Activated naive CD8-positive, alpha-beta T cell (primary cell): ENCODE results near the gene DNAH3.
"Not testable (repeated sequence)": the region's sequence is repeated elsewhere in the genome, so short reads cannot be mapped to it uniquely, and the experiment has no call there.

Experiments used
- H3K27ac Mint-ChIP-seq: one replicate; pipeline ENCODE4 v1.8.0; 2021; ENCODE audit warnings: mixed read lengths
- H3K27me3 Mint-ChIP-seq: one replicate; pipeline ENCODE4 v1.8.0; 2021; ENCODE audit warnings: mixed read lengths
- H3K36me3 Mint-ChIP-seq: one replicate; pipeline ENCODE4 v1.8.0; 2021; ENCODE audit warnings: mixed read lengths
- H3K4me1 Mint-ChIP-seq: one replicate; pipeline ENCODE4 v1.8.0; 2021; ENCODE audit warnings: low read depth, mixed read lengths
- H3K4me3 Mint-ChIP-seq: one replicate; pipeline ENCODE4 v1.8.0; 2021; ENCODE audit warnings: mild to moderate bottlenecking, mixed read lengths
- H3K9me3 Mint-ChIP-seq: one replicate; pipeline ENCODE4 v1.8.0; 2021; ENCODE audit warnings: low read depth, mixed read lengths

The DNAH3 gene

DNA sequence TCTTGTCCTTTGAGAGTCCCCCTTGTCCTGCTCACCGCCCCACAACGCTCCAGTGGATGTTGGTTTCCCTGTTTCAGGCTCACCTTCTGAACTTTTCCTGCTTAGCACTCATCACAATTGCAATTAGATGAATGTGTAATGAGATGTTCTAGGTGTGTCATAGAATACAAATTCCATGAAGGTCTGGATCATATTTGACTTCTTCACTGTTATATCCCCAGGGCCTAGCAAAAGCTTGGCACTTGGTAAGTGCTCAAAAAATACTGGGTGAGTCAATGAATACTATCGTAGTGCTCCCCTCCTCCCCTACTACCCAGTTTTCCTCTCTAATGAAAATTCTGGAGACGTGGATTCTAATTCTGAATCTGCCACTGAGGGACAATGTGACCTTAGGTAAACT, 33.1 kb downstream of the DNAH3 start:
- H3K4me1 Mint-ChIP-seq: peaks cover 15% of the 10 kb centered on the region

DNA sequence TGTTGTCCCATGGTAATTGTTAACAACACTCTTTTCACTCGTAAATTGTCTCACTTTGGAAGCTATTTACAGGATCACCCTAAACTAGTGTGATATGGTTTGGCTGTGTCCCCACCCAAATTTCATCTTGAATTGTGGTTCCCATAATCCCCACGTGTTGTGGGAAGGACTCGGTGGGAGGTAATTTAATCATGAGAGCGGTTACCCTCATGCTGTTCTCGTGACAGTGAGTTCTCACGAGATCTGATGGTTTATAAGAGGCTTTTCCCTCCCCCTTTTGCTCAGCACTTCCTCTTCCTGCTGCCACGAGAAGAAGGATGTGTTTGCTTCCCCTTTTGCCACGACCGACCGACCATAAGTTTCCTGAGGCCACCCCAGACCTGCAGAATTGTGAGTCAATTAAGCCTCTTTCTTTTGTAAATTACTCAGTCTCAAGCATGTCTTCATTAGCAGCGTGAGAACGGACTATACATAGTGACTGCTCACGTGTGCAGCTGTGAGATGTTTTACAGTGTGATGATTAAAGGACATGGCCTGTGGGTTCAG, 34.4 kb downstream of the DNAH3 start:
- no peaks in the 10 kb centered on the region for H3K27me3 Mint-ChIP-seq
- peaks cover 3% of the 10 kb centered on the region for H3K9me3 Mint-ChIP-seq
- H3K4me1 Mint-ChIP-seq: peaks cover 15% of the 10 kb centered on the region
- peak overlapping the region; percentile 76 for H3K27ac Mint-ChIP-seq
- H3K36me3 Mint-ChIP-seq: peaks cover 18% of the 10 kb centered on the region
- H3K4me3 Mint-ChIP-seq: peak overlapping the region; percentile 92

More for the DNA sequence above, 33.1 kb downstream of the DNAH3 start:
- Mint-ChIP-seq H3K4me3 (peak overlapping the region; percentile 12), H3K27ac (no peak overlapping the region), H3K27me3 (no peaks in the 10 kb centered on the region), H3K9me3 (peaks cover 3% of the 10 kb centered on the region), H3K36me3 (peaks cover 17% of the 10 kb centered on the region)

DNA sequence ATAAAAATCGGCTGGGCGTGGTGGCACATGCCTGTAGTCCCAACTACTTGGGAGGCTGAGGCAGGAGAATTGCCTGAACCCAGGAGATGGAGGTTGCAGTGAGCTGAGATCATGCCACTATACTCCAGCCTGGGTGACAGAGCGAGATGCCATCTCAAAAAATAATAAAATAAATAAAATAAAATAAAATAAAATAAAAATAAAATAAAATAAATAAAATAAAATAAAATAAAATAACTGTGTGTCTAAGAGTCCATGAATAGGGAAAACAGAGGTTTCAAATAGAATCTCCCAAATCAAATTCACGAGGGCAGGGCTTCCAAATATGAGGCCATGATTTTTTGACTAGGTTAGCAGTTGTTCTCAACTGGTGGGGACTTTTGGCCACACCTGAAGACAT, 35.1 kb downstream of the DNAH3 start:
- not testable (repeated sequence) for H3K4me3 Mint-ChIP-seq, H3K27me3 Mint-ChIP-seq, H3K27ac Mint-ChIP-seq, H3K9me3 Mint-ChIP-seq
- Mint-ChIP-seq H3K4me1 (peaks cover 15% of the 10 kb centered on the region), H3K36me3 (peaks cover 13% of the 10 kb centered on the region)

DNA sequence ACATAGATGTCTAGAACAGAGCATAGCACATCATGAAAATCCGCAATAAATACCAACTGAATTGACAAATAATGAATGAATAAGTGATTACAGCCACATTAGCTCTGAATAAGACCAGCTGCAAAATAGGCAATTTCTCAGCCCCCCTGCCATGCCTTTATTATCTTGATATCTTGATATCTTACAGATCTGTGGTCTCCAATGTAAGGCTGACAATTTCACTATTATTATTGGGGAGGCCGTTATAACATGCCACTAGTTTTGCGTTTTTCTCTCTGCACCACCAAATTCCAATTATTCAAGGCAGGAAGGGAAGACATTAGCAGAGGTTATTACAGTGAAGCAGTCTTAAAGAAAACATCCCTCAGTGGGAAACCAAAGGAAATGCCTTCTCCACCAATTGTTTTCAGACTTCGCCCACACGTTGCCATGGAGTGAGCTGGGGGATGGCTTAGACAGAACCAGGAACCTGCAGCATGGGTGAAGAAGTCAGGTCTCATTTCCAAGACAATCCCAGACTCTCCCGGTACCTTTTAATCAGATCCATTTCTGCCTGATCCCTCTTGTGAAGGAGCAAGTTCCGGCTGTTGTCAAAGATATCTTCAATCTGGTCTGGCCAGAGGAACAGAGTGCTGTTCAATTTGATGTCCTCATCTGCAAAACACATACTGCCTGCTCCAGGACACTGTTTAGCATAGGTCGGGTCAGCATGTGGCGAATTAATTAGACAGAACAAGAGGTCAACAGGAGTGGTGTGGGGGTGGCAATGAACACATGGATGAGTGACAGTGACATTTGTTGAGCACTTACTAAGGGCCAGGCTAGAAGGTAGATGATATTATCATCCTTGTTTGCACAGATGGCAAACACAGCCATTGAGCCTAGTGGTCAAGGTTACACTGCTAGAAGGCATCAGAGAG, 46.4 kb downstream of the DNAH3 start:
- Mint-ChIP-seq H3K36me3 (no peaks in the 10 kb centered on the region), H3K27me3 (peaks cover 5% of the 10 kb centered on the region), H3K4me3 (no peak overlapping the region), H3K27ac (no peak overlapping the region), H3K4me1 (no peaks in the 10 kb centered on the region), H3K9me3 (no peaks in the 10 kb centered on the region)

DNA sequence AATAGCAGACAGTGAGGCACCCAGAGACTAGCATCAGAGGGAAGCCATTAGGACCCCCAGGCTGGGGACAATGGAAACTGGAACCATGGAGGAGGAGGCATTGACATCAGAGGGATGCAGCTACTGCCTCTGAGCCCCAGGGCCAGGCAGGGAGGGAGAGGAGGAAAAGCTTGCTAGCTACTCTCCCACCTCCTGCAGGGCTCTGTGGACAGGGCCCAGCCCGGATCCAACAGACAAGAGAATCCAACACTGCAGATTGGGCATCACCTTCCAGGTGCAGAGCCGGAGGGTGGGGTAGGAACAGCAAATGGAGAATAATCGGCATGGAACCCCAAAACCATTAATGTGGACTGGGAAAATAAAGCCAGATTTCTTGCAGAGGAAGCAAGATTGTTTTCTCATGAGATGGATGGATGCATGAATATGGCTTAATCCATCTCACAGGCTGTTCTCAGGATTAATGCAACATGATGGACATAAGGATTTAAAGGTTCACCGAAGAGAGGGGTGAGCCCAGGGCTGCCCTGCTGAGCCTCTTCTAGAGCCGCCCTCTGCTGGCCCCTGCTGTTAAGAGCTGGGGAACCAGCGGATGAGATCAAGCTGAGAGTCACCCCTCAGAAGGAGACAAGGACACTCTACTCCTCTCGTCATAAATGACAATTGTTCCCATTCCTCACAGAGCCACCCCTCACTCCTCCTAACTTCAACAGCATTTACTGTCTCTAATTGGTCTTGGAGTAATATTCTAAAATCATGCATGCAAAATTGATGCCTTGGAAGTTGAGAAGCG, 48.8 kb downstream of the DNAH3 start:
- Mint-ChIP-seq H3K9me3 (no peaks in the 10 kb centered on the region), H3K36me3 (no peaks in the 10 kb centered on the region), H3K4me3 (no peak overlapping the region), H3K27ac (no peak overlapping the region), H3K4me1 (no peaks in the 10 kb centered on the region), H3K27me3 (peaks cover 10% of the 10 kb centered on the region)

DNA sequence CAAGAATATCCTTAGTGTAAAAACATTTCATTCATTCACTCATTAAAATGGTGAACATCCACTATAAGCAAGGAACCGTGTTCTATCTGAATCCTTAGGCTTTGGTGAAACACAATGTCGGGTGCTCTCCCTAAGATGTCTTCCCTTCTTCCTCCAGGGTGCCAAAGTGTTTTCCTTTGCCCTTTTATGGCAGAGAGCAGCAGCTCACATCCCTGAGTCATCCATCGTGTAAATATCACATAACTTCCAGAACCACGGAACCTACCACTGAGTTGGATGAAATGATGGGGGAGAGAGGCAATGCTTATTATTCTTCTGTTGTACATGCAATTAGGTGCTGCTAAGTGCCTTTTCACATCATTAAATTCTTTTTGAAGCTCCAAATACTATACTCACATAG, 50.2 kb downstream of the DNAH3 start:
- Mint-ChIP-seq H3K4me1 (no peaks in the 10 kb centered on the region), H3K27ac (no peak overlapping the region), H3K9me3 (no peaks in the 10 kb centered on the region), H3K4me3 (no peak overlapping the region), H3K36me3 (no peaks in the 10 kb centered on the region), H3K27me3 (peaks cover 10% of the 10 kb centered on the region)

DNA sequence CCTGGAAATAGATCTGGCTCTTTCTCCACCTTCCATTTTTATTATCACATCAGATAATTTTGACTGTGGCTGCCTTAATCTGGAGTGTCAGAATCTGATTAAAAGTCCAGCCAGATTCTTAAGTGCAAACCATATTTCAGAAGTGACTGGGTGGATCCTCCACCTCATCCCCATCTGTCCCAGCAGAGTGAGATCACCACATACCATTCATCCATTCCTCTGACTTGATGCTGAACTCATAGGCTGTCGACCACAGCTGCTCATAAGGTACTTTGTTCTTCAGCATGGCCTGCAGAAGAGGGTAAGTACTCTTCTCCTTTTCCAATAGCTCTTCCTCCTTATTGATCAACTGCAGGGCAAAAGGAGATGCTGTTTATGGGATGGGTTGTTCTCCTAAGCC, 53.5 kb downstream of the DNAH3 start:
- Mint-ChIP-seq H3K4me3 (no peak overlapping the region), H3K9me3 (no peaks in the 10 kb centered on the region), H3K4me1 (no peaks in the 10 kb centered on the region), H3K27me3 (peaks cover 9% of the 10 kb centered on the region), H3K27ac (no peak overlapping the region), H3K36me3 (no peaks in the 10 kb centered on the region)

DNA sequence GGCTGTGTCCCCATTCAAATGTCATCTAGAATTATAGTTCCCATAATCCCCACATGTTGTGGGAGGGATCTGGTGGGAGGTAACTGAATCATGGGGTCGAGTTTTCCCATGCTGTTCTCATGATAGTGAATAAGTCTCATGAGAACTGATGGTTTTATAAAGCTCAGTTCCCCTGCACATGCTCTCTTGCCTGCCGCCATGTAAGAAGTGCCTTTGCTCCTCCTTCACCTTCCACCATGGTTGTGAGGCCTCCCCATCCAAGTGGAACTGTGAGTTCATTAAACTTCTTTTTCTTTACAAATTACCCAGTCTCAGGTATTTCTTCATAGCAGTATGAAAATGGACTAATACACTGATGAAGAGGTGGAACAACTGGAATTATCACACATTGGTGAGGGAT, 55.9 kb downstream of the DNAH3 start:
- H3K36me3 Mint-ChIP-seq, H3K9me3 Mint-ChIP-seq, H3K27ac Mint-ChIP-seq, H3K4me1 Mint-ChIP-seq, H3K4me3 Mint-ChIP-seq: not testable (repeated sequence)
- H3K27me3 Mint-ChIP-seq: peaks cover 11% of the 10 kb centered on the region

DNA sequence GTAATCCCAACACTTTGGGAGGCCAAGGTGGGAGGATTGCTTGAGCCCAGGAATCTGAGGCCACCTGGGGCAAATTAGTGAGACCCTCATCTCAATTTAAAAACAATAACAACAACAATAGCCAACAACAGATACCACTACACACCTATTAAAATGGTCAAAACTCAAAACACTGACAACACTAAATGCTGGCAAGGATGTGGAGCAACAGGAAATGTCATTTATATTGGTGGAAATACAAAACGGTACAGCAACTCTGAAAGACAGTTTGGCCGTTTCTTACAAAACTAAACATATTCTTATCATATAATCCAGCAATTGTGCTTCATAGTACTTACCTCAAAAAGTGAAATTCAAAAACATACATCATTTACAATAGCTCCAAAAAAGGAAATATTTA, 57.7 kb downstream of the DNAH3 start:
- H3K9me3 Mint-ChIP-seq: no peaks in the 10 kb centered on the region
- no peaks in the 10 kb centered on the region for H3K4me1 Mint-ChIP-seq
- H3K4me3 Mint-ChIP-seq: no peak overlapping the region
- H3K27ac Mint-ChIP-seq: no peak overlapping the region
- H3K36me3 Mint-ChIP-seq: peaks cover 6% of the 10 kb centered on the region
- peaks cover 18% of the 10 kb centered on the region for H3K27me3 Mint-ChIP-seq

DNA sequence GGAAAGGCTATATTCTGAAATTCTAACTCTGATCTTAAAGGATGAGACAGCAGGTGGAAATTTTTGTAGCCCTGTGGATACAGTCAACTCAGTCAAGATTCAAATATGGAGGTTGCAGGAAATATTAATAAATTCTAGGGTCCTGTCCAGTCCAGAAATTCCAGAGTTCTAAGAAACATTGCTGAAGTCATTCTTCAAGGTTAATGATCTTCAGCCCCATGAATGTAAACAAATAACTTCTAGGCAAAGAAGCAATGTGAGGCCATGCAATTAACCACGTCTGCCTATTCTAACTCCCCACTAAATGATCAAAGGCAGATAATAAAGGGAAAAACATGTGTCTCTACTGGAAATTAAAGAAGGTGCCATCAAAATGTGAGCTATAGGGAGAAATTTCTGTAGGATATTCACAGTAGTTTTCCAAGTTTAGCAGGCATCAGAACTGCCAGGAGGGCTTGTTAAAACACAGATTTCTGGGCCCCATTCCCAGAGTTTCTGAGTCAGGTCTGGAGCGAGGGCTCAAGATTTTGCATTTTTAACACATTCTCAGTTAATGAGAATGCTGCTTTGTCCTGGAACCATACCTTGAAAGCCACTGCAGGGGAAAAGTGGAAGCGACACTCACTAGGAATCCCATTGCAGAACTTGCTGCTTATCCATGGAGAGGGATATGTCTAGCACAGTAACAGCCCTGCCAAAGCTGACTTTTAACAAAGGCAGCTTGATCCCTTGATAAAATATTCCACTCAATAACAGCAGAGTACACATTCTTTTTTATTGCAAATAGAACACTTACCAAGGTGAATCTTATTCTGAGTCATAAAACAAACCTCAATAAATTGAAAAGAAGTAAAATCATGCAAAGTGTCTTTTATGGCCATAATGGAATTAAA, 61.8 kb downstream of the DNAH3 start:
- Mint-ChIP-seq H3K9me3 (no peaks in the 10 kb centered on the region), H3K4me1 (no peaks in the 10 kb centered on the region), H3K4me3 (no peak overlapping the region), H3K27me3 (peaks cover 16% of the 10 kb centered on the region), H3K27ac (no peak overlapping the region), H3K36me3 (peaks cover 6% of the 10 kb centered on the region)

DNA sequence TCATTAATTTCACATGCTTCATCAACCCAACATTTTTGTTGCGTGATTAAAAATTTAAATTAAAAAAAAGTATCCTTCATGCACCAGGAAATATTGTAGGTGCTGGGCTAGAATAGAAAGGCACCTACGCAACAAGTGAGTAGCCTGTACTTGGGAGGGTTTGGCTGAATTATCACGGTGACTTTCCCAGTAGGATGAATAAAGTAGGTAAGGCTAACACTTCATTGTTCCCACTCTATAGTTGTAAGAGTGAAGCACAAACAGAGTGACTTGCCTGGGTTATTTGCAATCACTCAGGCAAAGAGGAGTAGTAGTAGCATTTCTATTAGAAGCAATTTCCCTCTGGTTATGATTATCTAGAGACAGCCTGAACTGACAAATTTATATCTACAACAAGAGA, 62.5 kb downstream of the DNAH3 start:
- Mint-ChIP-seq H3K27ac (no peak overlapping the region), H3K27me3 (peaks cover 16% of the 10 kb centered on the region), H3K9me3 (no peaks in the 10 kb centered on the region), H3K36me3 (peaks cover 6% of the 10 kb centered on the region), H3K4me3 (no peak overlapping the region), H3K4me1 (no peaks in the 10 kb centered on the region)

DNA sequence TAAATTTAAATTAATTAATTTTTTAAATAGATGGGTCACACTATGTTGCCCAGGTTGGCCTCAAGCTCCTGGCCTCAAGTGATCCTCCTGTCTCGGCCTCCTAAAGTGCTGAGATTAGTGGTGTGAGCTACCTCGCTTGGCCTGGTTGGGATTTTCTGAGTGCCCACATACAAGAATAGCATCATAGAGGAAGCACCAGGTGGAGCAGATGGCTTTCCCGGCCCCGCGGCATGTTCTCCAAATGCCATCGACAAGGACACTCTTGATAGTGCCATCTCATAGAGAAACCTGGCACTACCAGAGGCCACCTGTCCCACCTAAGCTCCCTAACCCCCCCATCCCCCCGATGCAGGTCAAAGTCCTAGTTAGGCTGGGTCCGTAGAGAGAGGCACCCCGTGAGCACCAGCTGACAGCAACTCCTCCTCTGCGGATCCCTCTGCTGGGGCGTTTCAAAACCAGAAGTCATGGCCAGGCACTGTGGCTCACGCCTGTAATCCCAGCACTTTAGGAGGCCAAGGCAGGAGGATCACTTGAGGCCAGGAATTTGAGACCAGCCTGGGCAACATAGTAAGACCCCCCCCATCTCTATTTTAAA, 65.9 kb downstream of the DNAH3 start:
- Mint-ChIP-seq H3K4me3 (no peak overlapping the region), H3K27ac (no peak overlapping the region), H3K9me3 (no peaks in the 10 kb centered on the region), H3K36me3 (peaks cover 3% of the 10 kb centered on the region), H3K4me1 (no peaks in the 10 kb centered on the region), H3K27me3 (peaks cover 11% of the 10 kb centered on the region)

DNA sequence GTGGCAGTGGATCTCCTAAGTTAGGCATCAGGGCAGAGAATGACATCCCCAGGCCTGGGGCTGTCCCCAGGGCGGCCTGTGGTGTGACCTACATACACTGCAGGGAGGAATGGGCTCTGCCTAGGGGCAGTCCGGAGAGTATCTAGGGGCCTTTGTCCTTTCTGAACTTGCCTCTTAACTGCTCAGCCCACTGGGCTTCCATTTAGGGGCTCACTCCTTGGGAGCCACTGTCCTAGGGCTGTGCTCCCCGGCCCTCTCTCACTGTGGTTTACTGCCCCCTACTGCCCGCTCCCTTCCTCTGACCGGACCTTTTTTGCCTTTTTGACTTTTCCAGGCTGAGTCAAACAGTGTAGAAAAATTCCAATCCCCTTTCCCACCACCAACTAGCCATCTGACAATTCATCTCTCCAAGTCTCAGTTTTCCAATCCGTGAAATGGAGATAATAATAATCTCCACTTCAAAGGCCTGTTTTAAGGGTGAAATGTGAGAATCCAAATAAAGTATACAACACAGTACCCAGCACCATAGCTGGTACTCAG, 66.8 kb downstream of the DNAH3 start:
- Mint-ChIP-seq H3K4me1 (no peaks in the 10 kb centered on the region), H3K27ac (no peak overlapping the region), H3K9me3 (no peaks in the 10 kb centered on the region), H3K4me3 (no peak overlapping the region), H3K27me3 (peaks cover 6% of the 10 kb centered on the region), H3K36me3 (peaks cover 2% of the 10 kb centered on the region)

DNA sequence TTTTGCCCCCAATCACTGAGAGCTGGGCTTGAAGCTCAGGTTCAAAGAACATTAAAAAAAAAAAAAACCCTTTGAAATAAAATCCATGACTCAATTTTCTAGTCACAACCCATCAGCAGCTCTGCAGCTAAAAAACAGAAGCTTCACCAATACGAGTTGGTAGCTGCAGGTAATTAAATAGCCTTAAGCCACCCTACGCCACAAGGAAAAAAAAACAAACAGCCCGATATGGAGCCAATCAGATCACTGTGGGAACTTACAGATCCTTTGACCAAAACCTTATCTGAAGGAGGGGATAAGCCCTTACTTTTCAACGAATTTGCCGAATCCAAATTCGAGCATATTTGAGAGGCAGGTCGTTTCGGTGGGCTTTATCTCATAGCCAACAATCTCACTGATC, 69.3 kb downstream of the DNAH3 start:
- no peaks in the 10 kb centered on the region for H3K27me3 Mint-ChIP-seq
- no peak overlapping the region for H3K27ac Mint-ChIP-seq
- no peaks in the 10 kb centered on the region for H3K9me3 Mint-ChIP-seq
- no peaks in the 10 kb centered on the region for H3K4me1 Mint-ChIP-seq
- no peaks in the 10 kb centered on the region for H3K36me3 Mint-ChIP-seq
- H3K4me3 Mint-ChIP-seq: no peak overlapping the region
